Stimulated activated CD8-positive, alpha-beta memory T cell treated with anti-CD3 and anti-CD28 coated beads, Interleukin-7, amount 100 ng/mL, for 24 hours (primary cell): ENCODE results near the gene SEC63.
"Not testable (repeated sequence)": the region's sequence is repeated elsewhere in the genome, so short reads cannot be mapped to it uniquely, and the experiment has no call there.

Experiments
- DNase-seq: peaks from one replicate; pipeline ENCODE4 v3.0.0-alpha.2; 2020; ENCODE audit warnings: low read depth

The SEC63 gene

DNA sequence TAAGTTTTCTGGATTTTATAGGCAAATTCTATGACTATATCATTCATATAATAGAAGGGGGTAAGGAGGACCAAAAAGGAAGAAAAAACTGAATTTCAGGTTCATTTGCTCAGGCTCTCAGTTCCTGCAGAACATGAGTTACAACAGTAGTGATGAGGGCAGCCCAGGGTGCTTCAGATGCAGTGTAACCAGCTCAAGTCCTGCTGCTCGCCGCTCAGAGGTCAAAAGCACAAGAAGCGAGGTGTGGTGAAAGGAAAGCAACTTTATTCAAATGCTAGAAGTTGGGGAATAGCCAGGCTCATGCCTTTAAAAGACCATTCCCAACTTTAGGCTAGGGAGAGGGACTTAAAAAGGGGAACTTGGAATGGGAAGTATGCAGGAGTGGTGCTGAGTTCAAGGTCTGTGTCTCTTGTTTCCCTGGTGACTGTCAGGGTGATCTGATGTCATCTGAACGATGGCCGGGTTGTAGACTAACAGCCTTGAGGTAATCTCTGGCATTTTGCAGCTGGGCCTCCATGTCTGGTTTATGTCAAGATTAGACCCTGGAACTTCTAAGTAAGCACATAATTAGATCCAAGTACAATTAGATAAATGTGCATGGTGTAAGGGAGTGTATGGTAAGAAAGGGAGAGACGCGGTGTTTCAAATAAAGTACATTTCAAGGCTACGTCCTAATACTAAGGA, 14.5 kb upstream of the SEC63 start:
- DNase-seq: no peak

DNA sequence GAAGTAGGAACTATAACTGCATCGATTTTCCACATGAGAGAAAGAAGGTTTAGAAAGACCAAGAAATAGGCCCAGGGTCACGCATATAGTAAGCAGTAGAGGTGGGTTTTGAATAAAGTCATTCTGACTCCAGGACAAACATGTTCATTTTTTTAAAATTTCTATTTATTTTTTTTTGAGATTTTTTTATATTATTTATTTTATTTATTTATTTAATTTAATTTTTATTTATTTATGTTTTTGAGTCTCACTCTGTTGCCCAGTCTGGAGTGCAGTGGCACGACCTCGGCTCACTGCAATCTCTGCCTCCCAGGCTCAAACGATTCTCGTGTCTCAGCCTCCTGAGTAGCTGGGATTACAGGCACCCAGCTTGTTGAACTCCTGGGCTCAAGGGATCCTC, 13.2 kb upstream of the SEC63 start:
- no peak for DNase-seq

DNA sequence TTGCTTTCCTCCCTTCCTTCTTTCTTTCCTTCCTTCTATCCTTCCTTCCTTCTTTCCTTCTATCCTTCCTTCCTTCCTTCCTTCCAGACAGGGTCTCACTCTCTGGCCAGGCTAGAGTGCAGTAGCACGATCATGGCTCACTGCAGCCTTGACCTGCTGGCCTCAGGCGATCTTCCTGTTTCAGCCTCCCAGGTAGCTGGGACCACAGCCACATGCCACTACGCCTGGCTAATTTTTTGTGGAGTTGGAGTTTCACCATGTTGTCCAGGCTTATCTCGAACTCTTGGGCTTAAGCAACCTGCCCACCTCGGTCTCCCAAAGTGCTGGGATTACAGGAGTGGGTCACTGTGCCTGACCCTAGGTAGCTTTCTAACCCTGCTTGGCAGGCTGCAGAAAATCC, 12.2 kb upstream of the SEC63 start:
- no peak for DNase-seq

DNA sequence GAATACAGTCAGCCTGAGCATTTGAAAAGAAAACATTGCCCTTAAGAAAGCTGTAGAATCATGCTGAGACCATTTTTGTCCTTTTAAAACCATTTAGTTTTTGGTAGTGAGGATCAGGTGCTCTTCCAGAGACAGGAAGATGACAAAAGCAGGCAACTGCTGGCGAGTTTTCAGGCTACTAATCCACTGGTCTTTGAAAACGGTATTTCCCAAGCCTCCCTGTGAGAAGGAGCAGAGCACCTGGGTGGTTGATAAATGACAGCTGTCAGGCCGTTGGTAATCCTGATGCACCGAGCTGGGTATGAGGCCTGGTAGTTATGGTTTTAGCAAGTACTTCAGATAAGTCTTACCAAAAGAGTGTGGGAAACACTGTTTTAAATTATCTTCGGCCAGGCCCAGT, 10.1 kb upstream of the SEC63 start:
- DNase-seq: no peak

DNA sequence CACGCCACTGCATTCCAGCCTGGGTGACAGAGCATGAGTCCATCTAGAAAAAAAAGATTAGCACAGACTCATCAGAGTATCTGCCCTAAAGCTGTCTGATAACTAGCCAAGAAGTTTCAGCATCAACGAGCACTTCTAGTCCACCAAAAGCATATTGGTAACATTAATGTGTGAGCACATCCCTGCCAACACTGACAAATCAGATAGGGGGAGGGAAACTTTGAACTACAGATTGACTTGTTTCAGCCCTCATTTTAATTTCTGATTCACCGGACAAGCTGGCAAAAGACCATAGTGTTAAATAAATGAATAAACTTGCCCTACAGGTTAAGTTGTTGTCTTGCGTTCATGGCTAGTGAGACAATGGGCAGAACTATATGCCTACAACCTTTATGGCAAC, 7.7 kb upstream of the SEC63 start:
- no peak for DNase-seq

DNA sequence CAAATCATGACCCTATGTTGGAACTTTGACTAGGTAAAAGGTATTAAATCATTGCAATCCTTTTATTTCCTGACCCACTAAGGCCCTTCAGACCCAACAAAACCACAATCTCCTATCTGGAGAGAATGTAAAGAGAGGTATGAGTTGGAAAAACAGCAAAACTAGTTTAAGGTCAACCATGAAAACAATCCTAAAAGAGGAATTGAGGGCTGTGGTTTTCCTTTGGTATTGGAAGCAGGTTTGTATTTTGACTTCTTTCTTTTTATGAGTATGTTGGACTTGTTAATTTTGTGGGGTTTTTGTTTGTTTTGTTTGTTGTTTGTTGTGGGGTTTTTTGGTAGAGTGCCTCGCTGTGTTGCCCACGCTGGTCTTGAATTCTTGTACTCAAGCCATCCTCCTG, 4.7 kb upstream of the SEC63 start:
- DNase-seq: no peak

DNA sequence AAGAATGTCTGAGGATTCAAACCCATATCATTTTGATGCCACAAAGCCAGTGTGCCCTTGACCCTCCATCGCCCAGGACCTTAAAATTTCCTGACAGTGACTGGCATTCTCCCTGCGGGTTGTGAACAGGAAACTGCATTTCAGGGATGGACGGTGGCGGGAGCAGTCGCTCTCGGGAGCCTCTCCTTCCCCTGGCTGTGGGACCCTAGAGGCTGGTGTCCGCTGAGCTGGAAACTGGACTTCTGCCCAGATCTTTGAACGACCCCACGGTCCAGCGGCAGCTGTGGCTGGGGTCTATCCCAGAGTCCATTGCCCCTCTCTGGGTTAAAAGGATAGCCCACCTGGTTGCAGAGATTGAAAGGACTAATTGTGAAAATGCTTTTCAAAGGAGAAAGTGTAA, 1.4 kb upstream of the SEC63 start:
- DNase-seq: no peak

DNA sequence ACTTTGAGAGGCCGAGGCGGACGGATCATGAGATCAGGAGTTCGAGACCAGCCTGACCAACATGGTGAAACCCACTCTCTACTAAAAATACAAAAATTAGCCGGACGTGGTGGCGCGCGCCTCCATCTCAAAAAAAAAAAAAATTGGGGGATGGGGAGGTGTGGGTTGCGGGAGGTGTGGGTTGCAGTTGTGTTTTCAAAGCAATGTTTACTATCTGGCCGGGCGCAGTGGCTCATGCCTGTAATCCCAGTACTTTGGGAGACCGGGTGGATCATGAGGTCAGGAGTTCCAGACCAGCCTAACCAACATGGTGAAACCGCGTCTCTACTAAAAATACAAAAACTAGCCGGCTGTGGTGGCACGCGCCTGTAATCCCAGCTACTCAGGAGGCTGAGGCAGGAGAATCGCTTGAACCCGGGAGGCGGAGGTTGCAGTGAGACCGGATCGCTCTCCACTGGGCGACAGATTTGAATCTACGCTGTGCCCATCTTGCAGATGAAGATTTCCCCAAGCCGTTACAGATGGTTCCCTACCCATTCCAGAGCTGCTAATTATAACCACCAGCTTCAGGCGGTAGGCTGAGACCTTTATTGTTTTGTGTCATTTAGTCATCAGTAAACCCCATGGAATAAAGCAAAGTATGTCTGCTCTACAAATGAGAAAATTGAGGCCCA, 818 bp upstream of the SEC63 start:
- DNase-seq: not testable (repeated sequence)

DNA sequence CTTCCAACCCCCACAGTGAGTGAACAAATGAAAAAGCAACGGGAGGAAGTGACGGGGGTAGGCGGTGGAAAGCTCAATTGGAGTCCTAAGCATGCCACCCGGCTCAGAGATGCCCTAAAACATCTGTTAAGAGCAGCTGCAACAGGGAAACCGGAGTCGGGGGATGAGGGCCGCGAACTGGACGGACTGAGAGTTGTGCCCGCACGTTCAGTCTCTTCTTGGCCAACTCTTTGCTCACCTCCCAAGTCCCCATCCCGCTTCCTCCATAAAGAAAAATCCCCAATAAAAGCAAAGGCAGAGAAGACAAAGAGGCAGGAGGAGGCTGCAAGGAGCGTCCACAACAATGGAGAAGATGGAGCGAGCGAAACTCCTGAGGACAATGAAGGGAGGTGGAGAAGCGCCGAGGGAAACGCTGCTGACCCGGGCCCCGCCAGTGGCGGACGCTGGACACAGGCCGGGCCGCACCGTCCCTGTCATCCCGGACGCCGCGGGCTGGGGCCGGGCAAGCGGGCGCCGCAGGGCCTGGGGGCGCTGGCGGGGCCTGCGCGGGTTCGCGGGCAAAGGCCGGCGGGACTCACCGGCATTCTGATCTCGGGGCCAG, 600 bp downstream of the SEC63 start:
- DNase-seq: peak; percentile 33

DNA sequence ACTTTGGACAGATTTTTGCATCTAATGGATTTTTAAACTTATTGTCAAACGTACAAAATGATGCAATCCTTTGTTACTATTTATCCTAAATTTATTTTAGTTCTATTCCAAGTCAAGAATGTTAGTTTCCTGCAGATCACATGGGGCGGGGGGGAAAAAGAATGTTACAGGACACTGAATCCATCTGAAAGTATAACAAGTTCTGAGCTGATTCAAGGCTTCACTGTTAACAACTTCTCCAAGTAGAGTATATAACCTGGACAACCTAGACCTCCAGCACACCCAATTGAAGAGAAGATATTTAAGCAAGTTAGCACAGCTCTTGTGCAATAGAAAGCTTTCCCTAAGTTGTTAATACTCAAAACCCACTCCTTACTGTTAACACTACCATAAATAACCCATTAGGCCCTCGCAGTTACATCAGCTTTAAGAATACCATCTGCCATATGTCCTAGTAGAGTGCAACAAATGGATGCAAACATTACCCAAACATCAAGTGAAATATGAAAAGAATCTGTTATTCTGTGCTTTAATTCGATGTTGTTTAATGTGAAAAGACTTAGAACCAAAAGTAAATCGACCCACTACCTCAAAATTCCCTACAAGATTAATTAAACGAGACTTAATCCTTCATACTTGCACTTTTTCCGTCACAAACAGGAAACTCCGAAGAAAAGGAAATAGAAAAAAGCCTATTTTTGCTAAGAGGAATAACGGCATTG, 1.3 kb downstream of the SEC63 start:
- DNase-seq: no peak

DNA sequence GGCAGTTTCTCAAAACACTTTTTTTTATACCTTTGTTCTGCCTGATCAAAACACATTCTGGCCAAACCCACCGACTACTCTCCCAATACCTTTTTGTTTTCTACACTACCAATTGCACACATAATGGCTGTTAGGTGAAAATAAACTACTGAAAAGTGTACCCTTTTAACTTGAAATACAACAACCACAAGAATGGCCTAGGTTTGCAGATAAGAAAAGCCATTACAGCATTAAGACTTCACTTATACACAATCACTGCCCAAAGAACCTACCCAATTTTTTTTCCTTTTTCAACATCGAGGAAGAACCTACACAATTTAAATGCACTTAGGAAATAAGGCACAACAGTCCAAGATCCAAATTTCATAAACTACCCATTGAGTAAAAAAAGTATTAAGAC, 1.8 kb downstream of the SEC63 start:
- DNase-seq: no peak

DNA sequence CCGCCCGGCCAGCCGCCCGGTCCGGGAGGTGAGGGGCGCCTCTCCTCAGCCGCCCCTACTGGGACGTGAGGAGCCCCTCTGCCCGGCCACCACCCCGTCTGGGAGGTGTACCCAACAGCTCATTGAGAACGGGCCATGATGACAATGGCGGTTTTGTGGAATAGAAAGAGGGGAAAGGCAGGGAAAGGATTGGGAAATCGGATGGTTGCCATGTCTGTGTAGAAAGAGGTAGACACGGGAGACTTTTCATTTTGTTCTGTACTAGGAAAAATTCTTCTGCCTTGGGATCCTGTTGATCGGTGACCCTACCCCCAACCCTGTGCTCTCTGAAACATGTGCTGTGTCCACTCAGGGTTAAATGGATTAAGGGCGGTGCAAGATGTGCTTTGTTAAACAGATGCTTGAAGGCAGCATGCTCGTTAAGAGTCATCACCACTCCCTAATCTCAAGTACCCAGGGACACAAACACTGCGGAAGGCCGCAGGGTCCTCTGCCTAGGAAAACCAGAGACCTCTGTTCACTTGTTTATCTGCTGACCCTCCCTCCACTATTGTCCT, 4.1 kb downstream of the SEC63 start:
- DNase-seq: not testable (repeated sequence)

DNA sequence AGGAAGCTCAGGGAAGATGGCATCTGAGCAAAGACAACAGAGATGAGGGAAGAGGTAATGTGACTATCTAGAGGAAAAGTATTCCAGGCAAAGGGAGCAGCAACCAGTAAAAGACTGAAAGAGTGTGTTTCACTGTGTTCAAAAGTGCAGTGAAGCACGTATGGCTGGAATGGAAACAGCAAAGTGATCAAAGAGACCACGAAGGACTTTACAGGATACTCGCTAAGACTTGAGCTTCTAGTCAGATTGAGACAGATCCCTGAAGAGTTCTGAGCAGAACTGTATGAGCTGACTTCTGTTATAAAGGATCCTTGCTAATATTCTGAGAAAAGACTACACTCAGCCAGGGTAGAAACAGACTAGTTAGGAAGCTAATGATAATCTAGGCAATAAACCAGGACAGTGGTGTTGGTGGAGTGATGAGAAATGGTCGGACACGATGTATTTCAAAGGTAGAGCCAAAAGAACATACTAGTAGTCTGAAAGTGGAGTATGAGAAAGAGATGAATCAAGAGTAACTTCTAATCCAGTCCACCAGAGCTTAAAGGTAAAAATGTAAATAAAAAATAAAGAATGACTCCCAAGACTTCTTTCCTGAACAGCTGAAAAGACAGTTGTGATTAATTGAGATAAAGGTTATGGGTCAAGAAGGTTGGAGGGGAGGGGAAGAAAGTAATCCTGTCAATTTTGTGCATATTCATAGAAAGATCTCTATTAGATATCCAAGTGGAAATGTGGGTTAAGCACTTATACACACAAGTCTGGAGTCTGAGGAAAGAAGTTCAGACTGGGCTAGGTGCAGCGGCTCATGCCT, 14.2 kb downstream of the SEC63 start:
- DNase-seq: no peak

DNA sequence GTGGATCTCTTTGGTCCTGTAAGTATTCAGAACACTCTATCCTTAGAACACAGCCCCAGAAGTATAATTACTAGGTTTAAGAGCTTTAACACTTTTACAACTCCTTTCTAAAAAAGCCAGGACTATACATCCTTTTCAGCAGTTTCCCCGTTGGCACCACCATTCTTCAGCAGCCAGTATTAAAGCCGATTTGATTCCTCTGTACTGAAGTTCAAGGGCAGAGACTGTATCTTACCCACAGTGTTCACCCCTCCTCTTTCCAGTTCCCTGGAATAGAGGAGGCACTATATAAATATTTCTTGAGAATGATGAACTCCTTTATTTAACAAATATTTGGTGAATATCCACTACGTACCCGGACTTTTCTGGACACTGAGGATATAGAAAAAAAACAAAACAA, 15.9 kb downstream of the SEC63 start:
- no peak for DNase-seq

DNA sequence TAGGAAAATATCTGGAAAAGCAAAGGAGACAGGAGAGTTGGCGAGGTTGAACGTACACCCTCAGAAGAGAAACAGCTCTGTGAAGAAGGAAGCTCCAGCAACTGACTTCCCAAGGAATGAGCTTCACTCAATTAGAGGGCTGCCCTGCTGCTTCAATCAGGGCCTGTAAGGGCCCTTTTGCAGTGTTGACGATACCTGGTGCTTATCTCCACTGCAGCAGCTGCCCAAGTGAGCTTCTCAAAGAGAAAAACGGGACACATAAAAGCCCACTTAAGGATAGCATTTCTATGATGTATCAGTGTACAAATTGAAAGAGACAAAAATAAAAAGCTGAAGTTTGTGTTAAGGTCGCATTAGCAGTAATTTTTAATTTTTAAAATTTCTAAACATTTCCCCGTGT, 16.4 kb downstream of the SEC63 start:
- no peak for DNase-seq

DNA sequence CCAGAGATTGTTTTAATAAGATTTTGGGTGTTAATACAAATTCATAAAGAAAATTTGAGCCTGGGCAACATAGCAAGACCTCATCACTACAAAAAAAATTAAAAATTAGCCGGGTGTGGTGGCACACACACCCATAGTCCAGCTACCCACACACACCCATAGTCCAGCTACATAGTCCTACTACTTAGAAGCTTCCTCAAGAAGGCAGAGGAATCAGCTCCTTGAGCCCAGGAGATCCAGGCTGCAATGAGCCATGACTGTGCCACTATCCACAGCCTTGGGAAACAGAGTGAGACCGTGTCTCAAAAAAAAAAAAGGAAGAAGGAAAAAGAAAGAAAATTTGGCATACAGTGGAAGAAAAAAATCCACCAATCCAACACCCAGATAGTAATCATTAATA, 16.8 kb downstream of the SEC63 start:
- DNase-seq: no peak

DNA sequence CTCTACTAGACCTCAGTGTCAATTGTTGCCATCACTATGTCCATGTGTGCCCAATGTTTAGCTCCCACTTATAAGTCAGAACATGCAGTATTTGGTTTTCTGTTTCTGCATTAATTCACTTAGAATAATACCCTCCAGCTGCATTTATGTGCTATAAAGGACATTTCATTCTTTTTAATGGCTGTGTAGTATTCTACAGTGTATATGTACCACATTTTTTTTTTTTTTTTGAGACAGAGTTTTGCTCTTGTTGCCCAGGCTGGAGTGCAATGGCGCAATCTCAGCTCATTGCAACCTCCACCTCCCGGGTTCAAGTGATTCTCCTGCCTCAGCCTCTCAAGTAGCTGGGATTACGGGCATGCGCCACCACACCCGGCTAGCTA, 21.1 kb downstream of the SEC63 start:
- DNase-seq: not testable (repeated sequence)

DNA sequence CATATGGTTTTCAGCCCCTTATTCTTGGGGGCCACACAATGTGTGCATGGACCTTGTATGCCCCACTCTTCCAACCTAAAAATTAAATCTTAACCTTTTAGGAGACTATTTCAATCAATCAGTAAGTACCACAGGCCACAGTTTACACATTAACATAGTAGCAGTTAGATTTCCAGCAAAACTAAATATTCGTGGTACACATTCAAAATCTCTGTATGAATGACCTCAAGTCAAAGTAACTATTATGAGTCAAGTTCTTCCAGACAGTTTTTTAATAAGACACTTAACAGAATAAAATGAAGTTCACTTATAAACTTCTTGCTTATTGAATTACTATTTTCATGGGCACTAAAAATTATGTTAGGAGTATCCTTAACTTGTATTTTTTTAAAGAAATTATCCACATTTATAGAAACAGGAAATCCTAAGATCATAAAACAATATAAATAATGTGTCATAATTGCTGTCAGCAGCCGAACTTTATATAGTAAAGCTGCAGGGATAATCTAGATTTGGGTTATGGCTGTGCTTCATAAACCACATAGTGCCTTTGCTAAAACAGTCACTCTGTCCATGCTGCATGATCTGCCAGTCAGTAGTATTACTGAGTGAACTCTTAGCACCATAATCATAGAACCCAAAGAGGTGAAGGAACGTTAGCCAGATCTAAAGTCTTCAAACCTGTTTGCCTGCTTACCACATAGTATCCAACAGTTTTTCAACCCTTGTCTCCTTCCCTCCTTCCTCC, 21.7 kb downstream of the SEC63 start:
- no peak for DNase-seq

DNA sequence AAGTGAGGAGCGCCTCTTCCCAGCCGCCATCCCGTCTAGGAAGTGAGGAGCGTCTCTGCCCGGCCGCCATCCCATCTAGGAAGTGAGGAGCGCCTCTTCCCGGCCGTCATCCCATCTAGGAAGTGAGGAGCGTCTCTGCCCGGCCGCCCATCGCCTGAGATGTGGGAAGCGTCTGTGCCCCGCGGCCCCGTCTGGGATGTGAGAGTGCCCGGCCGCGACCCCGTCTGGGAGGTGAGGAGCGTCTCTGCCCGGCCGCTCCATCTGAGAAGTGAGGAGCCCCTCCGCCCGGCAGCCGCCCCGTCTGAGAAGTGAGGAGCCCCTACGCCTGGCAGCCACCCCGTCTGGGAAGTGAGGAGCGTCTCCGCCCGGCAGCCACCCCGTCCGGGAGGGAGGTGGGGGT, 23.8 kb downstream of the SEC63 start:
- not testable (repeated sequence) for DNase-seq

DNA sequence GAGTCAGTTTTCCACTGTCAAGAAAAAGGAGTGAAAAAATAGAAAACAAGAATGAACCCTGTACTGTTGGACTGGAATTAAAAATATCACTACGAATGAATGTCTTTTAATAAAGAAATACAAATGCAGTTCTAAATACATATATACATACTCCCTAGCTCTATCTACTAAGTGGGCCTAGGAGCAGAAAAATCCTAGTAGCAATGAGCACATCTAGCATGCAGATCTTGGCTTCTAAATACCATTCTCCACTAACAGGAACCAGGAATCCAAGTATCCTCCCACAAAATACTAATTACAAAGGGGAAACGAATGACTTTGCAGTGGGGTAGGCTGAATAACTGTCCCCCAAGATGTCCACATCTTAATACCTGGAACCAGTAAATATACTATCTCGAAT, 25.4 kb downstream of the SEC63 start:
- no peak for DNase-seq

DNA sequence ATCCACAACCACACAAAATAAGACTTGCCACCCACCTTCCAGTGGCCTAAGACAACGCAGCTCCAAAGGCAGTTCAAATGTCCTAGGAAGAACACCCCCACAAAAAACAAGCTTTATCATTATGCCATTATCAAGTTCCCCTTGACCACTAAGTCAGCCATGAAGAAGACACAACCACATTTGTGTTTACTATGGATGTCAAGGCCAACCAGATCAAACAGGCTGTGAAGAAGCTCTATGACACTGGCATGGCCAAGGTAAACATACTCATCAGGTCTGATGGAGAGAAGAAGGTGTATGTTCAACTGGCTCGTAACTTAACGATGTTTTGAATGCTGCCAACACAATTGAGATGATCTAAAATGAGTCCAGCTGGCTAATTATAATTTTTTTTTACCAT, 26.1 kb downstream of the SEC63 start:
- DNase-seq: no peak
